ENCODE results near the gene MAGI2.

DNA sequence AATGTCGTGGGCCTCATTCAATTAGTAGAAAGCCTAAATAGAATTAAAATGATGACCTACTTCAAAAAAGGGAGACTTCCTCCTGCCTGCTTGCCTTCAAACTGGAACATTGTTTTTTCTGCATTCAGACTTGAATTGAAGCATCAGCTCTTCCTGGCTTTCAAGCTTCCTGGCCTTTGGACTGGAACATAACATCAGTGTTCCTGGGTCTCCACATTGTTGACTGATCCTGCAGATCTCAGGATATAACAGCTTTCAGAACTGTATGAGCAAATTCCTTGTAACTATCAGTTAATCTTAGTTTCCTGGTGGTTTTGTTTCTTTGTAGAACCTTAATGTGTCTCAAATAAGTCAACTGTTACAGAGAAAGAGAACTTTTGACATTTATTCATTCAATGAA lies 18.6 kb downstream of the MAGI2 start:
- TF ChIP-seq POLR2A (IDR thresholded peaks at IDR 0.05; ENCODE audit: low read length) (no peak), GATA1 (IDR thresholded peaks at IDR 0.05; ENCODE audit: low read depth, low read length) (no peak)
